ENCODE results near the gene ZNG1B.
"Not testable (repeated sequence)": the region's sequence is repeated elsewhere in the genome, so short reads cannot be mapped to it uniquely, and the experiment has no call there.

GRCh38 chr2:113500723-113501038, 63.2 kb downstream of the ZNG1B start:
- not testable (repeated sequence) for TF ChIP-seq CTCF, POLR2AphosphoS5, EP300 (IDR thresholded peaks at IDR 0.05)

Data from gastroesophageal sphincter (tissue), 3 donors.